GM19463 (cell line): ENCODE measurements around the gene NDUFA5.
A peak's percentile ranks its signal among the peaks of the same experiment; 100 is the strongest.

Source experiments
- ATAC-seq: cut with Tn5 transposase; IDR thresholded peaks from one replicate; pipeline ENCODE4 v1.9.1; 2021; ENCODE audit warnings: mild to moderate bottlenecking, moderate library complexity; ENCODE audit not compliant: unreplicated experiment

The NDUFA5 gene

DNA sequence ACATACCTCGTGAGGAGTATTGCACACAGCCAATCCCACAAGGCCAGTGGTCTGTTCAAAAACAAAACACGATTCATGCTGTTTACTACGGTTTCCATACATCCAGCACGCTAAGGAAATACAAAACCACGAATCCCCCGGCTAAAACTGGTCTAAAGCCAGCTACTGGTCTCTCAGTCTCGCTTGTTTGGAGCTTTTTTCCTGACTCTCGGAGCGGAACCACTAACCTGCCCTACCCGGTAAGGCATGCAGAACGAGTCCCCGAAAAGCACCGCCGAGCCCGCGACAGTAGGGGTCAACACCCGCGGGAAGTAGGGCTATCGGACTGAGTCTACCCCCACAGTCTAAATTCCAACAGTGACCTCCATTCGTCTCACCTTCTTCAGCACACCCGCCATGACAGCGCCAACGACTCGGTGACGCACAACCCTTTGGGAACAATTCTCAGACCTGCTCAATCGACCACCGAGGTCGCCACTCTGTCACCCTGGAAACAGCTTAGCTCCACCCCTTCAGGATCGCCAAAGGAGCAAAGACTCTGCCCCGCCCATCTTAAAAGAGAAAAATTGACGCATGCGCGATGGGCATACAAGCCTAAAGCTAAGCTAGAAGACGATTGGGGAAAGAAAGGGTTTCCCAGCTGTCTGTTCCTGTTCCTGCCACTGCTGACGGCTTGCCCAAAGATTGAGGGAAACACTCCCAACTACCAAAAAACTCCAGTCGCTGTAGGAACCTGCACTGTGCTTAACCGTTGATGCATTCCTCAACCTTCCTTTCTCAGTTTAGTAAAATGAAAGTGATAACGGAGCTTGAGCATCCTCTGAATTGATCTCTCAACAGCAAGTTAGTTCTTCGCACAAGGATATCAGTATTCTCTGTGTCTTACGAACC is at the start of gene NDUFA5:
Gene NDUFA5, minus strand, starts transcription at position 421 of the 891 bp plus-strand sequence. Its CDS starts 23 bp downstream, at position 398.
- ATAC-seq = peak; percentile 98

DNA sequence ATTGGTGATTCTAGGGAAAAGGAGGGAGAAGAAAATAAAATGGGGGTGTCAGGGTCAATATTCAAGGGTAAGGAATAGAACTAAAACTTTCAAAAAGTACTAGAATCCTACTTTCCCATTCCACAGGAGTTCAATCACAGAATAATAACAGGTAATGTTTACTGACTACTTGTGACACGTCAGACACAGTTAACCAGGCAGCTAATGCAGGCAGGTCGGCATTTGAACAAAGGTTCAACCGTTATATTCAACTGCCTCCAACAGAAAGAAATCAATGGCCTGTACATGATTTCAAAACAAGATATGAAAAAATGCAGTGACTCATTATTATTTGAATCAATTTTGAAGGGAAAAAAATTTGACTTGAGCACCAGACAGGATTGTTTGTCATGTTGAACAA is 47.1 kb upstream of the NDUFA5 start:
- no peak for ATAC-seq

DNA sequence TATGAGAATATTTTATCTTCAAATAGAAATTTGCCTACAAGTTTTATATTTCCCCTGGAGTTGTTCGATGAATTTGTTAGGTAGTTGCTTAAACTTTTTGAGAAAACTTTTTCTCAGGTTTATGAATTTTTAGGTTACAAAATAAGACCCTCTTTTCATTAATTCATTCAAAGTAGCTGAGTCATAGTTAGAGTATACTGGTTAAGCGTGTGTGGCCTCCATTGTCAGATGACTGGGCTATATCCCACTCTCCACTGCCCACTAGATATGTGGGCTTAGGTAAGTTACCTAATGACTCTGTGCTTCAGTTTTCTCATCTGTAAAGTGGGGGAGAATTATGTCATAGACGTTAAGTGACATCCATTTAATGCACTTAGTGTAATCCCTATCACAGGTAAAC is 45.0 kb upstream of the NDUFA5 start:
- ATAC-seq = no peak

DNA sequence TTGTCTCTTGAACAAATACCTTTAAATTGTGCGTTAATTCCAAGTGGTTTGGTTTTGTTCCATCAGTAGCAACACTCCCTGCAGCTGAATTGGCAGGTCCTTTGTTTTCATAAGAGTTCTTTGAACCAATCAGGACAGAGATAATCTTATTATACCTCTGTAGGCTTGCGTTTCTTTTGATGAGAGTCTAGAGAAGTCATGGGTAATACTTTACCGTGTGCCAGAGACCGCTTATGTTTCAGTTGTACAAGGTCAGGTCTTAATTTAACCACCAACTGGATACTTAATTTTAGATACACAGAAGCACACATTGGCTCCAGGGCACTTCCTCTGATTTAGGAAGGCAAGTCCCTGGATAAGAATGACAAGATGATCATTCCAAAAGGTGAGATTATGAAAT is 43.9 kb upstream of the NDUFA5 start, which contains the start of gene ASB15:
Gene ASB15, plus strand, starts transcription at position 292 of the 400 bp plus-strand sequence. CDS start 12,682 bp downstream, outside the sequence.
- no peak for ATAC-seq

DNA sequence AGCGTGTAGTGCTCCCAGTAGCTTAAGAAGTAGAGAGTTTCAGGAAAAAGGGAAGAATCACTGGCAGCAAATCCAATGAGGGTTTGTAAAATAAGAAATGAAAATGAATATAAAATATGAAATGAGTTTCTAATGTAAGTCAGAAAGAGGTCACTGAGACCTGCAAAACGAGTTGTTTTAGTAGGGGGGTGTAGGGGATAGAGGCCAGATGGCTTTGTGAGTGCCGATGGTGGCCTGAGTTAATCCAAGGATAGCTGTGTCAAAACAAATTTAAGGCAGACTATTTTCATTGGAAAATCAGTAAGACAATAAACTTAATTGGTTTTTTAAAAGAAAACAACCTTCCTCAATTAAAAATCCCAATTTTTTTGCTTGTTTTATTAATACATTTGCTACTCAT is 43.3 kb upstream of the NDUFA5 start:
- ATAC-seq = no peak

DNA sequence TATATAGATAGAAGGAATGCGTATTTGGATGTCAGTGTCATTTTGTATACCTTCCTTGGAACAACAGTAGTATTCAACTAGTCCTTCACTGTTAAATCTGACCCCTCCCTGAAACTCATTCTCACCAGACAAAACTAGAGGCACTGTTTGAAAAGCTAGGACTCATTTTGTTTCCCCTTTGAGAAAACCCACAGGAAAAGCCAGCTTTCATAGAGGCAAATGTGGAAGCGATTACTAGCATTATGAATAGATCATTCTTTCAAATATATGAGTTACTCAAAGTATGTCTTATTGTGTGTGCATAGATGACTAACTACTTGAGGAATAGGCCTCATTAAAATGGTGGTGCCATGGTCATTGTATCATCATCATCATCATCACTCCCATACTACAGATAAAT is 42.1 kb upstream of the NDUFA5 start:
- no peak for ATAC-seq

DNA sequence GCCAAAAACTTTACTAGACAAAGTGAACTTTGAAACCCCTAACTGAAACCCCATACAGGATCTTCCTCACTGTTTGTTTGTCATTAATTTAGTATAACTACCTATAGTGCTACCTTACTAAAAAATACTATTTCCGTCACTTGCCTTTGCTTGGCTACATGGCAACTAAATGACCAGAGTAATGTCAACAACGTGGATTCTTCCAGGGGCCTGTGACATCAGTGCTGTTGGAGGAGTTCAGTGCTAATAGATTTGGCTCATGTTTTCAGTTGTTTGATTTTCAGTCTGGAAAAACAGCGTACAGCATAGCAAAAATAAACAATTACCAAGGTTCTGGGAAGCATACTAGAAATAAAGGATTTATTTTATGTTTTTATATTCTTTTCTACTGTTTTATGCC is 41.0 kb upstream of the NDUFA5 start:
- no peak for ATAC-seq

DNA sequence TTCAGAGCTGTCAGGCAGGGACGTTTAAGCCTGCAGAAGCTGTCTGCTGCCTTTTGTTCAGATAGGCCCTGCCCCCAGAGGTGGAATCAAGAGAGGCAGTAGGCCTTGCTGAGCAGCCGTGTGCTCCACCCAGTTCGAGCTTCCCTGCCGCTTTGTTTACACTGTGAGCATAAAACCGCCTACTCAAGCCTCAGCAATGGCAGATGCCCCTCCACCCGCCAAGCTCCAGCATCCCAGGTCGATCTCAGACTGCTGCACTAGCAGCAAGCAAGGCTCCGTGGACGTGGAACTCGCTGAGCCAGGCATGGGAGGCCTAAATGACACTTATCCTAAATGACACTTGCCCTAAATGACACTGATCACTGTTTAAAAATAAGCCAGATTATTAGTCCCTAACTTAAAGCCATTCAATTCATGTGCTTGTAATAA is 37.2 kb upstream of the NDUFA5 start:
- no peak for ATAC-seq

DNA sequence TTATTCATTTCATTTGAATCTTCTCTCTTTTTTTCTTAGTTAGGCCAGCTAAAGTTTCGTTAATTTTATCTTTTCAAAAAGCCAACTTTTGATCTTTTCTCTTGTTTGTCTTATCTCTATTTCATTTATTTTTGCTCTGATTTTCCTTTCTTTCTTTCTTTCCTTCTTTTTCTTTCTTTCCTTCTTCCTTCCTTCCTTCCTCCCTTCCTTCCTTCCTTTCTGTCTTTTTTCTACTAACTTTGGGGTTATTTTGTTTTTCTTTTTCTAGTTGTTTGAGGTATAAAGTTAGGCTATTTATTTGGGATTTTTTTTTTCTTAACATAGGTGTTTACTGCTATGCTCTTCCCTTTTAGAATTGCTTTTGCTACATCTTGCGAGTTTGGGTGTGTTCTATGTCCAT is 30.8 kb upstream of the NDUFA5 start:
- no peak for ATAC-seq

DNA sequence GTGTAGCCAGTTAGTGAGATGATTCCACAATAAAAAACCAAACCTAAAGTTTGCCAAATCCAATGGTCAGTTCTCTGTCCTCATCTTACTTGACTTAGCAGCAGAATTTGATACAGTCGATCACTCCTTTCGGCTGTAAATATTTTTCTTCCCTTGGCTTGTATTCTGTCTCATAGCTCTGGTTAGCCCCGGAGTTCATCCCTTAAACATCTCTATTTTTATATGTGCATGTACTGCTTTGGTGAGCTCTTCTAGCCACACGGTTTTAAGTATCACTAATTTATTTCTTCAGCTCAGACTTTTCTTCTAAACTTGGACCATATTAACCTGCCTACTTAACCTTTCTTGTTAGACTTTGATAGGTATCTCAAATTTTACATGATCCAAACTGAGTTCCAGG is 26.2 kb upstream of the NDUFA5 start:
- ATAC-seq = no peak

DNA sequence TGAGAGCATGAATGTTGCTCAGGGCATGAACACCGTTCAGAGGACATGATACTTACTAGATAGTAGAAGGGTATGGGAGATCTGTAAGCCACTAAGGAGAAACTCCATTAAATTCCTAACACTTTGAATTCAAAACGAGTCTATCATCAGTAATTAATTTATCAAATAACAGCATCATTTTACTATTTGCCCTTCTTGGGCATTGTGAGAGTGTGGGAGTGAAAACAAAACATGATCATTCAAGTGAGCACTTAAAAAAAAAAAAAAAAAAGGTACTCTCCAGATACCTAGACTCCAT is 23.5 kb upstream of the NDUFA5 start:
- ATAC-seq = no peak

DNA sequence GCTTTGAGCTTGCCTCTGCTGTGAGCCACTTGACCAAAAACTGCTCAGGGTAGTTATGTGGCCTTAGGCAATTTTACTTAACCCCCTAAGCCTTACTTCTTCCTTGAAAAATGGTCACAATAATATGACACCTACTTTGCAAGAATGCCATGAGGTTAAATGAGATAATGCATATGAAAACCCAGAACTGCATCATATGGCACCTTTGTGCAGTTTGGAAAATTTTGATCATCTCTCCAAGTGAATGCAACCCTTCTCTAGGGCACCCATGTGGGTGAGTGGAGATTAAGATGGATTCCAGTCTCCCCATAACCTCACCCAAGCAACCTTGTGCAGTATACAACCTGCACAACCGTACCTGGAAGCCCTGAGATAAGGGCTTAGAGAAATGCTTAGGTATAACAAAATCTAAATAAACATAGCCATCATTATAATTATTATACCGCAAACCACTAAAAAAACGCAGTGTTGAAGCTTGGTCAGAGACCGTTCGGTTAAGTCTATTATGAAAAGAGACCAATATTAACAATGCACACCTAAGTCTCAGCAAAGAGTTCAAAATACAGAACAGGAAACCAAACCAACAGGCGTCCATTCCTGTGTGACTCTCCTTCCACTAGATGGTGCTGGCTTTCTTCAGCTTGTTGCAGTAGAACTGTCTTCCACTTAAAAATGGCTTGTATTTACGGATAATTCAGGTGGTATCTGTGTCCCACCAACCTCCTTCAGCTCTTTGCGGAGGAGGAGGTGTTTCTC is 23.0 kb upstream of the NDUFA5 start:
- ATAC-seq = peak; percentile 75

DNA sequence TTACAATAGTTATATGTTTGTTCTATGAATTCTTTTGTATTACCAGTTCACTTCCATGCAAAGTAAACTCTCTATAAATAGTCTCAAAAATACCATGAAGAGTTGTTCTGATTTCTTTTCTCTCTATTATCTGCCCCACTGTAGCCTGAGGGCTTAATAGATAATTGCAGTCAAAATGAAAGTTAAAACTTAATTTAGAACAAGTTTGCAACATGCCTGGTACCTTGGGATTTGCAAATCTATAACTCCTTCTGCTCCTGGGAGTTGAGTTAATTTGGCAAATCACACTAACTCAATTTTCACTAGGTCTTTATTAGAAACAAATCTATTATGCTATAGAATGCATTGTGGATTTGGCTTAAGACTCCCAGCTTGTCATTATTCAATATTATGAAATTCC is 21.8 kb upstream of the NDUFA5 start:
- no peak for ATAC-seq

DNA sequence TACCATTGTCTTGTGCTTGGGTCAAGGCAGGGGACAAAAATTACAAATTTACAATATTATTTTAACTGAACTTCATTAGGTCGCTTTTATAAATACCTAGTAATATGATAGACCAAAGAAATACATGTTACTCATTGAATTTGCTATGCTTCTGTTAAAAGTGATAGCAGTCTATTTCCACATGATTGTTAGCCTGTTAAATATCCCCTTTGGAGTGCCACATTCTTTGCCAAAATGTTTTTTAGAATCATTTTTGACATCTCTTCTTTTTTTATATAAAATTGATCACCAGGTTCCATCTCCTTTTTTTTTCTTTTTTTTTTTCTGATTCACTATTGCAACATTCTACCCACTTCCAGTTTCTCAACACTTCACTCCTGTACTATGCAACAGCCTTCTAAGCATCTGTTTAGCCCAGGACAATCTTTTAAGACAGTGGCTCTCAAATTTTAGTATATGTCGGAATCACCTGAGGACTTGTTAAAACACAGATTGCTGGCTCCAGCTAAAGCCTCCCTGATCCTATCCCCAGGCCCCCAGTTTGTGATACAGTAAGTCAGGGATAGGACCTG is 16.4 kb upstream of the NDUFA5 start:
- ATAC-seq = no peak

DNA sequence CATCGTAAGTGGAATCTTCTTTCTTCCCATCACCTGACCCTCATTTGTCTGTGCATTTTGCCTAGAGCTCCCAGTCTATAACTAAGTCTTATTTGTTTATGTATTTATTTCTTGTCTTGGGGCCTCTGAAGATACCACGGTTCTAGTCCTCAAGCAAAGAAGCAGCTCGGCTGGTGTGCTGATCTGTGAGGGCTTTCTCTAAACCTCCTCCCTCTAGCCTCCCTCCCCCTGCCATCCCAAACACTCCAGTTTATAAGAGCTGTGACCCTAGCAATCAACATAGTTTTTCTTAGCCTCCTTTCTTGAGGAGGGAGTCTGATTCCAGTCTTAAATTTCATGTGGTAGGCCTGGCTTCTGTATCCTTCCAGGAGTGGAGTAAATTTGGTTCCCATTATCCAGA is 15.7 kb upstream of the NDUFA5 start:
- no peak for ATAC-seq

DNA sequence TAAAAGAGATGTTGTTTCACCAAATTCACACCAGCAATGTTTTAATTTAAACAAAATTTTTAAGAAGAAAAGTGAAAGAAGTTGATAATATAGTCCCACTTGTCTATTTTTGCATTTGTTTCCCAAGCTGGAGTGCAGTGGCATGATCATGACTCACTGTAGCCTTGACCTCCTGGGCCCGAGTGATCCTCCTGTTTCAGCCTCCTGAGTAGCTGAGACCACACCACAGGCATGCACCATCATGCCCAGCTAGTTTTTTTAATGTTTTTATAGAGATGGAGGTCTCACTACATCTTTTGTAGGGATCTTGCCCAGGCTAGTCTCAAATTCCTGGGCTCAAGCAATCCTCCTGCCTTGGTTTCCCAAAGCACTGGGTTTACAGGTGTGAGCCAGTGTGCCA is 14.1 kb upstream of the NDUFA5 start:
- no peak for ATAC-seq

DNA sequence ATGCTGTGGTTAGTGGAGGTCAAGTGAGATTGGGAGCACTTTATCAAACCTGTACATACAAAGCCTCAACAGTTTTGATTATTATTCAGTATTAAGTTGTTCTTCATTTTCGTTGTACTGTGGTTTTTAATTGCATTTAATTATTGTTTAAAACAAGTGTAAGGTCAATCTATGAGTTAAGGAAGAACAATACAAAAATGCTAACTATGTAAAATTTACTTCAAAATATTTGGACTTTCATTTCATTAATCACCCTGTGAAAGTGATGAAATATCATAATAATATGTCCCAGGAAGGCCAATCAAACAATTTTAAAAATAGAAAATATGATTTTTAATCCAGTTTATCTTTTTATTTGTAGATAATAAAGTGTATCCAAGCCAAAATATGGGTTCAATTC is 13.6 kb upstream of the NDUFA5 start:
- ATAC-seq = no peak

DNA sequence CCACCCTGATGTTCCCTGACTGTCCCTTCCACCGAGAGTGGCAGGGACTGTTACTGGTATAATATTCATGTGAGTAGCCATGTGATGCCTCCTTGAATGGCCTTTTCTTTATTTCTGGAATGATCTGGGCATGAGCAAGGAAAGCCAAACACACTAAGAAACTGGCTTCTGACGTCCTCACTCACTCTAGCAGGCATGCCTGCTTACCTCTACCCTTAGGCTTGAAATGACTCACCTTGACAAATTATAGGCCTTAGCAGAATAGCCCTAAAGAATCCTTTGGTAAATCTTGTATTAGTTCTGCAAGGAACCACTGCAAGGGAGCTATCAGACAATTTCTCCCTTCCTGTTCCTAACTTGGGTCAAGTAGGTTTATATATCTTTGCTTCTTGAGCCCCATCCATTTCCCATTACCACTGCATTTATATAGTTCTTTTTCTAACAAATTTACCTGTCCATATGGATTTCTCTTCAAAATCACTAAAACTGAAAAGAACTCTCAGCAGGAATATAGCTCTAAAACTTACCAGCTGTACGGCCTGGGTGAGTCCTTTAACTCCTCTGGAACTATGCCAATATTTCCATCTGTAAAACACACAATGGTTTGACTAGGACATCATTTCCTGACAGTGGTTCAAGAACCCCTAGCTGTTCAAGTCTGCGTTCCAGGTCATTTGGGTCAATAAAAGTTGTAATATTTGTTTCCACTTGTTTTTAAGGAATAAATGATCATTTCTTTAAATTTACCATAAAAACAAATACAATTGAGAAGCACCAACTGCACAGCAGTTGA is 13.0 kb upstream of the NDUFA5 start:
- peak; percentile 51 for ATAC-seq

DNA sequence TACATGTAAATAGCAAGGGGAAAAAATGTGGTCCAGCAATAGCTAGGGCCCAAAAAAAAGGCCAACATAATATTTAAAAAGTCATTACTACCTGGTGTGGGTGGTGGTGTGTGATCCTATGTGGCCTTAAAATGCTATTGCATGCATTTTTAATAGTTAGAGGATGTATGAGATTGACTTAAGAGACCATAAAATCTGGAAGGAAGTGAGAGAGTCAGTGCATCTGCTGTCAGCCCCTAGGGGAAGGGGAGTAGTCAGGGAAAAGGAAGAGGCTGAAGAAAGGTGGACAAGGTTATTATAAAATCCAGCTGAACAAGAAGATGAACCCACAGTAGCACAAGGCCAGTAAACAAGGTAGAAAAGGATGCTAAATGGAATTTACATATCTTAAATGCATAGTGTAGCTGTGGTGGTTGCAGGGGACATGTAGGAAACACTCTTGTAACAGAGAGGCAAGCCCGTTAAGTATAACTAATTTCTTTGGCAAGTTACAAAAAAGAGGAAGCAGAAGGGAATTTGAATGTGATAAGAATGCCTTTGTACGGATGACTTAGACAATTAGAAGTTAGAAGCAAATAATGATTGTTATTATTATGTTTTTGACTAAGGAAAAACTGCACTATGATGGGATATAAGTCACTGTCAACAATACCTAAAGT is 11.9 kb upstream of the NDUFA5 start:
- ATAC-seq = no peak

DNA sequence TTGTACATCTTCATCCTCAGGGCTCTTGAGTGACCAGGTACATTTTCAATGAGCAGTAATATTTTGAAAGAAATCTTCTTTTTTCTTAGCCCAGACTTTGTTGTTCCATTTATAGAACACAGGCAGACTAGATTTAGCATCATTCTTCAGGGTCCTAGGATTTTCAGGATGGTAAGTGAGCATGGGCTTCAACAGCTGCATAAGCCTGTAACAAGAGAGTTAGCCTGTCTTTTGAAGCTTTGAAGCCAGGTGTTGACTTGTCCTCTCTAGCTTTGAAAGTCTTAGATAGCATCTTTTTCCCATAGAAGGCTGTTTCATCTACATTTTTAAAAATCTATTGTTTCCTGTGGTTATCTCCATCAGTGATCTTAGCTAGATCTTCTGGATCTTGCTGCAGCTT is 4.5 kb upstream of the NDUFA5 start:
- no peak for ATAC-seq
